Liver (tissue), 3 donors: Measurements from ENCODE around the gene IFIH1.

Source experiments
- ATF3 ChIP-seq: IDR thresholded peaks from 2 replicates; pipeline ENCODE4 v1.6.1; 2016; ENCODE audit warnings: antibody characterized with exemption
- ZBTB33 ChIP-seq: IDR thresholded peaks from 2 replicates; pipeline ENCODE4 v1.6.1; 2016; ENCODE audit warnings: antibody characterized with exemption
- TF ChIP-seq, protein P1 (sequence below): IDR thresholded peaks from 2 replicates; pipeline ENCODE4 v1.6.1; 2016; ENCODE audit warnings: antibody characterized with exemption, mild to moderate bottlenecking
- TF ChIP-seq, protein P2 (sequence below): fragments of 150-350 bp; IDR thresholded peaks from 2 replicates; pipeline ENCODE4 v1.5.1; 2017; ENCODE audit warnings: improper control_type of control experiment, low read depth, low read length; ENCODE audit not compliant: missing input control
- donor health status: healthy.
- donor health status: healthy.

GRCh38 chr2:162342841-162343240 lies 24.4 kb upstream of the IFIH1 start:
- TF ChIP-seq, protein P1, sequence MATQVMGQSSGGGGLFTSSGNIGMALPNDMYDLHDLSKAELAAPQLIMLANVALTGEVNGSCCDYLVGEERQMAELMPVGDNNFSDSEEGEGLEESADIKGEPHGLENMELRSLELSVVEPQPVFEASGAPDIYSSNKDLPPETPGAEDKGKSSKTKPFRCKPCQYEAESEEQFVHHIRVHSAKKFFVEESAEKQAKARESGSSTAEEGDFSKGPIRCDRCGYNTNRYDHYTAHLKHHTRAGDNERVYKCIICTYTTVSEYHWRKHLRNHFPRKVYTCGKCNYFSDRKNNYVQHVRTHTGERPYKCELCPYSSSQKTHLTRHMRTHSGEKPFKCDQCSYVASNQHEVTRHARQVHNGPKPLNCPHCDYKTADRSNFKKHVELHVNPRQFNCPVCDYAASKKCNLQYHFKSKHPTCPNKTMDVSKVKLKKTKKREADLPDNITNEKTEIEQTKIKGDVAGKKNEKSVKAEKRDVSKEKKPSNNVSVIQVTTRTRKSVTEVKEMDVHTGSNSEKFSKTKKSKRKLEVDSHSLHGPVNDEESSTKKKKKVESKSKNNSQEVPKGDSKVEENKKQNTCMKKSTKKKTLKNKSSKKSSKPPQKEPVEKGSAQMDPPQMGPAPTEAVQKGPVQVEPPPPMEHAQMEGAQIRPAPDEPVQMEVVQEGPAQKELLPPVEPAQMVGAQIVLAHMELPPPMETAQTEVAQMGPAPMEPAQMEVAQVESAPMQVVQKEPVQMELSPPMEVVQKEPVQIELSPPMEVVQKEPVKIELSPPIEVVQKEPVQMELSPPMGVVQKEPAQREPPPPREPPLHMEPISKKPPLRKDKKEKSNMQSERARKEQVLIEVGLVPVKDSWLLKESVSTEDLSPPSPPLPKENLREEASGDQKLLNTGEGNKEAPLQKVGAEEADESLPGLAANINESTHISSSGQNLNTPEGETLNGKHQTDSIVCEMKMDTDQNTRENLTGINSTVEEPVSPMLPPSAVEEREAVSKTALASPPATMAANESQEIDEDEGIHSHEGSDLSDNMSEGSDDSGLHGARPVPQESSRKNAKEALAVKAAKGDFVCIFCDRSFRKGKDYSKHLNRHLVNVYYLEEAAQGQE: no peak
- TF ChIP-seq, protein P2, sequence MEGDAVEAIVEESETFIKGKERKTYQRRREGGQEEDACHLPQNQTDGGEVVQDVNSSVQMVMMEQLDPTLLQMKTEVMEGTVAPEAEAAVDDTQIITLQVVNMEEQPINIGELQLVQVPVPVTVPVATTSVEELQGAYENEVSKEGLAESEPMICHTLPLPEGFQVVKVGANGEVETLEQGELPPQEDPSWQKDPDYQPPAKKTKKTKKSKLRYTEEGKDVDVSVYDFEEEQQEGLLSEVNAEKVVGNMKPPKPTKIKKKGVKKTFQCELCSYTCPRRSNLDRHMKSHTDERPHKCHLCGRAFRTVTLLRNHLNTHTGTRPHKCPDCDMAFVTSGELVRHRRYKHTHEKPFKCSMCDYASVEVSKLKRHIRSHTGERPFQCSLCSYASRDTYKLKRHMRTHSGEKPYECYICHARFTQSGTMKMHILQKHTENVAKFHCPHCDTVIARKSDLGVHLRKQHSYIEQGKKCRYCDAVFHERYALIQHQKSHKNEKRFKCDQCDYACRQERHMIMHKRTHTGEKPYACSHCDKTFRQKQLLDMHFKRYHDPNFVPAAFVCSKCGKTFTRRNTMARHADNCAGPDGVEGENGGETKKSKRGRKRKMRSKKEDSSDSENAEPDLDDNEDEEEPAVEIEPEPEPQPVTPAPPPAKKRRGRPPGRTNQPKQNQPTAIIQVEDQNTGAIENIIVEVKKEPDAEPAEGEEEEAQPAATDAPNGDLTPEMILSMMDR: no peak
- TF ChIP-seq ATF3 (no peak), ZBTB33 (no peak)
